GM12878 (cell line): ENCODE results near the gene LSM14A. TPM values are rescaled to one million over a fixed set of nuclear protein-coding genes. Genes with fewer than 3 reads are reported as not detected.

ENCODE experiments used
- ATAC-seq: fragments of 200-7000 bp; cut with Tn5 transposase; 3 replicates; pipeline ENCODE4 v1.9.1; 2020; ENCODE audit warnings: mild to moderate bottlenecking, moderate library complexity
- BruUV-seq: library from RNA; stranded (reverse); fragments of 400-500 nt; replicated peaks from 2 replicates; lab custom pipeline; 2021; lab: Mats Ljungman, UMichigan
- CTCF ChIA-PET: fragments of 300-600 bp; sonication (Branson Sonifier 250); formaldehyde crosslinking; extraction: SDS; loops from one replicate; lab custom pipeline; 2021; ENCODE audit warnings: inconsistent platforms; lab: Yijun Ruan, JAX
- POLR2A ChIA-PET: fragments of 350-600 bp; formaldehyde crosslinking; extraction: SDS; loops from one replicate; lab custom pipeline; 2021; ENCODE audit warnings: inconsistent platforms; lab: Charles Lee
- RAD21 ChIA-PET: fragments of 300-600 bp; sonication (Branson Sonifier 250); formaldehyde crosslinking; loops from one replicate; lab custom pipeline; 2023; ENCODE audit warnings: antibody characterized with exemption; ENCODE audit not compliant: unreplicated experiment; lab: Charles Lee
- SMC1A ChIA-PET: fragments of 300-600 bp; sonication (Branson Sonifier 250); formaldehyde crosslinking; loops from one replicate; lab custom pipeline; 2023; ENCODE audit not compliant: unreplicated experiment, uncharacterized antibody; lab: Charles Lee
- DNase-seq: peaks from one replicate; pipeline ENCODE4 v3.0.0-alpha.2; 2011; ENCODE audit warnings: low read depth, low spot score
- FAIRE-seq: peaks from 3 replicates; lab custom pipeline; 2011; peaks lifted over from hg19 to GRCh38; lab: Jason Lieb, UNC
- H2AFZ ChIP-seq: 2 replicates; pipeline ENCODE4 v1.6.0; 2011; ENCODE audit warnings: low read depth, low read length, control low read depth; ENCODE audit not compliant: control insufficient read depth
- H3K27ac ChIP-seq: 2 replicates; pipeline ENCODE4 v1.5.1; 2011; ENCODE audit warnings: control low read depth; ENCODE audit not compliant: control insufficient read depth, insufficient read depth
- H3K27me3 ChIP-seq, 2 experiments: replicated peaks in 1 of 2; 2 replicates each; pipeline versions ENCODE4 v1.6.0 to v1.6.1; 2011; ENCODE audit warnings: low read length in 1 of 2; ENCODE audit not compliant: control insufficient read depth in 2 of 2, insufficient read depth in 2 of 2
- H3K36me3 ChIP-seq, 2 experiments: 2 replicates each; pipeline ENCODE4 v1.5.1; 2011; ENCODE audit warnings: low read length in 1 of 2; ENCODE audit not compliant: control insufficient read depth in 2 of 2, insufficient read depth in 2 of 2
- H3K4me1 ChIP-seq: 2 replicates; pipeline ENCODE4 v1.6.1; 2011; ENCODE audit warnings: mild to moderate bottlenecking, low read length, moderate library complexity, mixed read lengths; ENCODE audit not compliant: control insufficient read depth, insufficient read depth
- H3K4me2 ChIP-seq: 2 replicates; pipeline ENCODE4 v1.6.0; 2011; ENCODE audit warnings: control low read depth; ENCODE audit not compliant: control insufficient read depth, insufficient read depth
- H3K4me3 ChIP-seq: fragments of 200-600 bp; sonication (generic); 2 replicates; pipeline ENCODE4 v1.5.1; 2016
- H3K79me2 ChIP-seq: 2 replicates; pipeline ENCODE4 v1.6.0; 2011; ENCODE audit warnings: low read length; ENCODE audit not compliant: control insufficient read depth, insufficient read depth
- H3K9ac ChIP-seq: 2 replicates; pipeline ENCODE4 v1.8.0; 2011; ENCODE audit warnings: low read length, control low read depth, mixed read lengths; ENCODE audit not compliant: control insufficient read depth, insufficient read depth
- H3K9me3 ChIP-seq: replicated peaks from 3 replicates; pipeline ENCODE4 v1.5.1; 2011; ENCODE audit warnings: mild to moderate bottlenecking, low read length; ENCODE audit not compliant: control insufficient read depth, insufficient read depth
- H4K20me1 ChIP-seq: 2 replicates; pipeline ENCODE4 v1.6.0; 2011; ENCODE audit not compliant: control insufficient read depth, insufficient read depth
- BACH1 ChIP-seq: fragments of 450-650 bp; IDR thresholded peaks from 2 replicates; pipeline ENCODE4 v1.6.1; 2017; ENCODE audit warnings: mild to moderate bottlenecking, borderline replicate concordance
- CTCF ChIP-seq, 3 experiments: IDR thresholded peaks in 2 of 3; conservative IDR thresholded peaks in 1 of 3; 2 replicates each; pipeline ENCODE4 v1.5.1; 2011; ENCODE audit warnings: low read depth in 3 of 3, low read length in 3 of 3, mild to moderate bottlenecking in 3 of 3, control low read depth in 2 of 3, moderate library complexity in 2 of 3, inconsistent platforms in 1 of 3, mixed read lengths in 1 of 3; ENCODE audit not compliant: control insufficient read depth in 2 of 3, insufficient read depth in 1 of 3; ENCODE audit errors: extremely low read depth in 1 of 3
- EED ChIP-seq: sonication (generic); IDR thresholded peaks from 2 replicates; pipeline ENCODE4 v1.6.1; 2016; ENCODE audit warnings: antibody characterized with exemption, low read depth
- ELK1 ChIP-seq: IDR thresholded peaks from 2 replicates; pipeline ENCODE4 v1.6.1; 2012; ENCODE audit warnings: low read depth, low read length, improper control_type of control experiment
- KLF5 ChIP-seq: fragments of 450-650 bp; IDR thresholded peaks from 2 replicates; pipeline ENCODE4 v1.6.1; 2014; ENCODE audit warnings: mild to moderate bottlenecking; ENCODE audit not compliant: partially characterized antibody
- NRF1 ChIP-seq: conservative IDR thresholded peaks from 2 replicates; pipeline ENCODE4 v1.6.1; 2011; ENCODE audit warnings: mild to moderate bottlenecking, low read depth, low read length, improper control_type of control experiment
- SIN3A ChIP-seq: IDR thresholded peaks from 2 replicates; pipeline ENCODE4 v1.6.1; 2012; ENCODE audit warnings: low read depth, low read length, improper control_type of control experiment
- SIX5 ChIP-seq: IDR thresholded peaks from 2 replicates; pipeline ENCODE4 v1.6.1; 2011; ENCODE audit warnings: mild to moderate bottlenecking, low read depth, low read length, moderate library complexity; ENCODE audit not compliant: severe bottlenecking
- TAF1 ChIP-seq: IDR thresholded peaks from 2 replicates; pipeline ENCODE4 v1.6.1; 2011; ENCODE audit warnings: mild to moderate bottlenecking, low read depth, low read length, borderline replicate concordance
- ZBTB11 ChIP-seq: fragments of 450-650 bp; formaldehyde crosslinking; IDR thresholded peaks from 2 replicates; pipeline ENCODE4 v1.5.0; 2022; ENCODE audit warnings: mild to moderate bottlenecking, missing genetic modification characterization
- WGBS: methylation state at CpG from one replicate; pipeline ENCODE4 v1.1.6; 2016; ENCODE audit warnings: low lambda C conversion rate; ENCODE audit not compliant: insufficient replicate concordance, insufficient coverage; ENCODE audit errors: missing lambda C conversion rate; 5-methylcytosine and 5-hydroxymethylcytosine counted together
- in situ Hi-C: fragments of 300-500 bp; cut with MboI; formaldehyde crosslinking; loops from 9 replicates; pipeline ENCODE4 v1.14.3; 2018; ENCODE audit warnings: mixed read lengths
- intact Hi-C: fragments of 100-400 bp; cut with micrococcal nuclease; formaldehyde crosslinking; loops from one replicate; pipeline ENCODE4 v1.14.2; 2022; ENCODE audit not compliant: unreplicated experiment
- polyA plus RNA-seq, 11 experiments: library from polyadenylated mRNA; depleted of rRNA in 4 of 11; unstranded in 6 of 11; stranded (reverse) in 5 of 11; fragments of >200 nt; fragmentation: Nextera tagmentation in 4 of 11; fragmentation: Illumina TruSeq in 1 of 11; extraction: Ambion mirVana in 4 of 11; extraction: Trizol in 1 of 11; gene quantifications; 1 replicate in 1 of 11; 2 replicates in 10 of 11; pipeline versions ENCODE4 v1.2.1 to v1.2.3, GENCODE V29; 2011 to 2016; ENCODE audit warnings: inconsistent platforms in 2 of 11, missing spikeins in 2 of 11, low read depth in 1 of 11
- total RNA-seq, 4 experiments: library from RNA; depleted of rRNA in 3 of 4; stranded (reverse); fragments of >200 nt in 3 of 4; fragmentation: Illumina TruSeq in 1 of 4; extraction: Trizol in 1 of 4; gene quantifications; 2 replicates each; pipeline versions ENCODE4 v1.2.1 to v1.2.3, GENCODE V29; 2013 to 2021

The LSM14A gene
- total and polyA plus RNA-seq, 10 of the 15 experiments (the other 5 are each of a cell fraction or from before 2014, with no cell fraction given) = 21.9 to 193 (median 89.4) TPM

GRCh38 chr19:34274827-34275625 is 102.7 kb downstream of the LSM14A start:
- RAD21 ChIA-PET = no interaction called here
- CTCF ChIA-PET = no interaction called here
- Histone ChIP-seq H3K4me2 (no peak overlapping the region), H4K20me1 (no peaks in the 10 kb centered on the region), H3K9ac (no peak overlapping the region), H3K4me3 (no peak overlapping the region), H2AFZ (no peak overlapping the region), H3K9me3 (no peaks in the 10 kb centered on the region), H3K27ac (no peak overlapping the region), H3K36me3 (no peaks in the 10 kb centered on the region), H3K27me3 (no peaks in the 10 kb centered on the region), H3K79me2 (peaks cover 6% of the 10 kb centered on the region), H3K4me1 (peaks cover 12% of the 10 kb centered on the region)
- POLR2A ChIA-PET = no interaction called here
- TF ChIP-seq NRF1 (no peak), BACH1 (no peak), TAF1 (no peak)
- ATAC-seq (no peak), DNase-seq (no peak), FAIRE-seq (no peak)
- SMC1A ChIA-PET = interaction anchor here (1.6 kb wide), 1 partner anchor 14 kb away, joined by 4 read pairs; no protein-coding TSS in a partner anchor
- BruUV-seq = no TSS peak
- in situ Hi-C loops = no loop called here
- intact Hi-C loops = no loop called here
- WGBS = 91% methylated on average over 4 of the region's 4 CpGs

- ATAC-seq (no peak), FAIRE-seq (no peak), DNase-seq (no peak)
- no TSS peak for BruUV-seq
- Histone ChIP-seq H3K9me3 (no peaks in the 10 kb centered on the region), H4K20me1 (no peaks in the 10 kb centered on the region), H3K9ac (no peak overlapping the region), H3K4me3 (no peak overlapping the region), H3K79me2 (peaks cover 3% of the 10 kb centered on the region; the same call in 1 of the 2 replicates), H3K4me1 (peaks cover 5% of the 10 kb centered on the region), H3K4me2 (no peak overlapping the region), H3K27me3 (no peaks in the 10 kb centered on the region), H2AFZ (no peak overlapping the region), H3K36me3 (no peaks in the 10 kb centered on the region), H3K27ac (no peak overlapping the region)
- RAD21 ChIA-PET = no interaction called here
- 100% methylated on average over 1 of the region's 1 CpG for WGBS
- CTCF ChIA-PET = no interaction called here
- intact Hi-C loops = no loop called here
- SMC1A ChIA-PET = no interaction called here
- POLR2A ChIA-PET = no interaction called here
- in situ Hi-C loops = no loop called here
- TF ChIP-seq ELK1 (no peak), CTCF (IDR thresholded peaks at IDR 0.05 in 2 of 3, conservative IDR thresholded peaks at IDR 0.05 in 1 of 3; ENCODE audit: control insufficient read depth in 2 of 3, extremely low read depth in 1 of 3, insufficient read depth in 1 of 3, low read depth in 3 of 3, low read length in 3 of 3) (no peak), SIN3A (no peak), EED (no peak), SIX5 (no peak), KLF5 (no peak), ZBTB11 (CRISPR knock-in tag) (no peak)
Measured at GRCh38 chr19:34275705-34276104, 103.4 kb downstream of the LSM14A start.
